ENCODE data around the gene ACSF3. TPM values are rescaled to one million over a fixed set of nuclear protein-coding genes. Genes with fewer than 3 reads are reported as not detected.
A peak's percentile ranks its signal among the peaks of the same experiment; 100 is the strongest.

ACSF3 gene
- total RNA-seq, 1 donor from 2014 or later, result 35.7 TPM

- H3K4me1 Mint-ChIP-seq, result peaks cover 3% of the 10 kb centered on the region
- peaks cover 2% of the 10 kb centered on the region for H3K36me3 Mint-ChIP-seq
- no peak for DNase-seq (ENCODE audit: low spot score in 2 of 2, unreplicated experiment in 2 of 2)
- H3K27ac Mint-ChIP-seq, result no peak overlapping the region
- peaks cover 2% of the 10 kb centered on the region for H3K9me3 Mint-ChIP-seq
- no peak for TF ChIP-seq CTCF (IDR thresholded peaks at IDR 0.05; ENCODE audit: unreplicated experiment)
- H3K27me3 Mint-ChIP-seq (ENCODE audit: low read depth), result peaks cover 40% of the 10 kb centered on the region
- no peak overlapping the region for H3K4me3 Mint-ChIP-seq
Measured at GRCh38 chr16:89197633-89198416, 104.2 kb downstream of the ACSF3 start.

- Mint-ChIP-seq H3K27me3 (ENCODE audit: low read depth) (peaks cover 48% of the 10 kb centered on the region), H3K27ac (no peak overlapping the region), H3K4me1 (peaks cover 3% of the 10 kb centered on the region), H3K36me3 (peaks cover 6% of the 10 kb centered on the region), H3K9me3 (peaks cover 10% of the 10 kb centered on the region), H3K4me3 (no peak overlapping the region)
- DNase-seq (ENCODE audit: low spot score in 2 of 2, unreplicated experiment in 2 of 2), result no peak
- TF ChIP-seq CTCF (IDR thresholded peaks at IDR 0.05; ENCODE audit: unreplicated experiment), result no peak
Measured at GRCh38 chr16:89198417-89199240, 105.0 kb downstream of the ACSF3 start.

GRCh38 chr16:89199241-89200123 lies 105.8 kb downstream of the ACSF3 start:
- Mint-ChIP-seq H3K36me3 (peaks cover 6% of the 10 kb centered on the region), H3K27ac (no peak overlapping the region), H3K4me3 (no peak overlapping the region), H3K9me3 (peaks cover 10% of the 10 kb centered on the region), H3K4me1 (peaks cover 3% of the 10 kb centered on the region), H3K27me3 (ENCODE audit: low read depth) (peaks cover 57% of the 10 kb centered on the region)
- no peak for DNase-seq (ENCODE audit: low spot score in 2 of 2, unreplicated experiment in 2 of 2)
- no peak for TF ChIP-seq CTCF (IDR thresholded peaks at IDR 0.05; ENCODE audit: unreplicated experiment)

GRCh38 chr16:89200124-89200849 lies 106.6 kb downstream of the ACSF3 start, which contains the start of gene SLC22A31:
SLC22A31 (minus strand) TSS chr16:89200537; CDS start chr16:89200501, 36 bp downstream.
- Mint-ChIP-seq H3K4me1 (peaks cover 3% of the 10 kb centered on the region), H3K27ac (no peak within 1 kb of the TSS), H3K36me3 (peaks cover 6% of the 10 kb centered on the region), H3K4me3 (peak within 1 kb of the TSS; percentile 52), H3K27me3 (ENCODE audit: low read depth) (peaks cover 64% of the 10 kb centered on the region), H3K9me3 (peaks cover 10% of the 10 kb centered on the region)
- TF ChIP-seq CTCF (IDR thresholded peaks at IDR 0.05; ENCODE audit: unreplicated experiment), result no peak
- DNase-seq (ENCODE audit: low spot score in 2 of 2, unreplicated experiment in 2 of 2), result no peak
